HCT116 (cell line): ENCODE data around the gene FBXO11.

Experiments used
- CTCF ChIP-seq, 3 experiments: fragments of 200-600 bp in 1 of 3; sonication (generic) in 1 of 3; IDR thresholded peaks in 2 of 3; conservative IDR thresholded peaks in 1 of 3; 2 replicates each; pipeline ENCODE4 v1.5.1; 2012 to 2017; ENCODE audit warnings: low read depth in 2 of 3, low read length in 2 of 3, antibody characterized with exemption in 1 of 3, borderline replicate concordance in 1 of 3, control low read depth in 1 of 3, mild to moderate bottlenecking in 1 of 3, mixed read lengths in 1 of 3, mixed run types in 1 of 3, moderate library complexity in 1 of 3; ENCODE audit not compliant: insufficient read depth in 1 of 3
- EZH2 ChIP-seq: fragments of 200-600 bp; sonication (generic); IDR thresholded peaks from 2 replicates; pipeline ENCODE4 v1.6.1; 2017; ENCODE audit warnings: antibody characterized with exemption, mixed run types
- POLR2A ChIP-seq: IDR thresholded peaks from 2 replicates; pipeline ENCODE4 v1.7.0; 2011; ENCODE audit warnings: borderline replicate concordance; ENCODE audit not compliant: insufficient read depth, insufficient read length; ENCODE audit errors: extremely low read depth

- TF ChIP-seq POLR2A (no peak), CTCF (IDR thresholded peaks at IDR 0.05 in 2 of 3, conservative IDR thresholded peaks at IDR 0.05 in 1 of 3; ENCODE audit: borderline replicate concordance in 1 of 3, insufficient read depth in 1 of 3, low read depth in 2 of 3, low read length in 2 of 3) (no peak), EZH2 (no peak)
These were observed 67.6 kb downstream of the FBXO11 start for GRCh38 chr2:47838686-47839085.
